ENCODE data around the gene FBRS. TPM values are rescaled to one million over a fixed set of nuclear protein-coding genes. Genes with fewer than 3 reads are reported as not detected.
A peak's percentile ranks its signal among the peaks of the same experiment; 100 is the strongest.
"Not testable (repeated sequence)": the region's sequence is repeated elsewhere in the genome, so short reads cannot be mapped to it uniquely, and the experiment has no call there.

Gene FBRS
- total and polyA plus RNA-seq, 2 of the 13 experiments (the other 11 are each of a cell fraction or from before 2014, with no cell fraction given), result 13.7 to 16.2 TPM

DNA sequence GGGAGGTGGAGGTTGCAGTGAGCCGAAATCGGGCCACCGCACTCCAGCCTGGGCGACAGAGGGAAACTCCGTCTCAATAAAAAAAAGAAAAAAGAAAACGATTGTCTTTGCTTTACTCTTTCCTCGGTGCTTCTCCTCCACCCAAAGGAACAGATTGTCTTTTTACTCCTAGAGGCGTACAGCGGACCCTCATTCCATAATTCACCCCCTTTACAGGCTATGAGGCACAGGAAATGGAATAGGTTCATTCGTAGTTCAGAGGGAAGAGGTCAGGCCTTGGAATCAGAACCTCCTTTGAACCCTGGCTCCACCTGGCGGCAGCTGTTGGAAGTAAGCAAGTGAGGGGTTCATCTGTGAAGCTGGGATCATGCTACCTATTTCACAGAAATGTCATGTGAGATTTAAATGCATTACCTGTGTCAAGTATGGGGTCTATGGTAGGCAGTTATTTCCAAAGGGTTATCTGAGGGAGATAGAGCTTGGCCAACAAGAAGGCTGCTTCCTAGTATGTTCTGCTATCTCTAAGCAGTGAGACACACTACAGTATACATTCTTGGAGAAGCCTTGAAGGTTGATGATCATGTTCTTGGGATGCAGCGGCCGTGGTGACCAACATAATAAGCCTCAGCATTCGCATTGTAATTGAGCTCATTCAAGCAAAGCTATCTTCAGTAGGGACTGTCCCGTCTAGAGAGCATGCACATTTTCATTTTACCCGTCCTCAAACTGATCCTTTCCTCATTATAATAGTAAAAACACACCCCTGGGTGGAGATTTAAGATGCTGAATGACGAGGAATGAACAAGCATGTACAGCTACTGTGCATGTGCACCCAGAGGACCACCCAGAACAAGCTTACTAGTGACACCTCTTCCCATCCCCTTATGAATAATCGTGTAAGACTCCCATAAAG lies 29.3 kb upstream of the FBRS start (continued):
- TF ChIP-seq, protein P1, sequence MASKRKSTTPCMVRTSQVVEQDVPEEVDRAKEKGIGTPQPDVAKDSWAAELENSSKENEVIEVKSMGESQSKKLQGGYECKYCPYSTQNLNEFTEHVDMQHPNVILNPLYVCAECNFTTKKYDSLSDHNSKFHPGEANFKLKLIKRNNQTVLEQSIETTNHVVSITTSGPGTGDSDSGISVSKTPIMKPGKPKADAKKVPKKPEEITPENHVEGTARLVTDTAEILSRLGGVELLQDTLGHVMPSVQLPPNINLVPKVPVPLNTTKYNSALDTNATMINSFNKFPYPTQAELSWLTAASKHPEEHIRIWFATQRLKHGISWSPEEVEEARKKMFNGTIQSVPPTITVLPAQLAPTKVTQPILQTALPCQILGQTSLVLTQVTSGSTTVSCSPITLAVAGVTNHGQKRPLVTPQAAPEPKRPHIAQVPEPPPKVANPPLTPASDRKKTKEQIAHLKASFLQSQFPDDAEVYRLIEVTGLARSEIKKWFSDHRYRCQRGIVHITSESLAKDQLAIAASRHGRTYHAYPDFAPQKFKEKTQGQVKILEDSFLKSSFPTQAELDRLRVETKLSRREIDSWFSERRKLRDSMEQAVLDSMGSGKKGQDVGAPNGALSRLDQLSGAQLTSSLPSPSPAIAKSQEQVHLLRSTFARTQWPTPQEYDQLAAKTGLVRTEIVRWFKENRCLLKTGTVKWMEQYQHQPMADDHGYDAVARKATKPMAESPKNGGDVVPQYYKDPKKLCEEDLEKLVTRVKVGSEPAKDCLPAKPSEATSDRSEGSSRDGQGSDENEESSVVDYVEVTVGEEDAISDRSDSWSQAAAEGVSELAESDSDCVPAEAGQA (IDR thresholded peaks at IDR 0.05; ENCODE audit: low read depth), result no peak
- TF ChIP-seq, protein P1 (CRISPR knock-in tag; IDR thresholded peaks at IDR 0.05; ENCODE audit: borderline replicate concordance), result no peak
- peak; percentile 88 for TF ChIP-seq XRCC5 (optimal IDR thresholded peaks at IDR 0.05; ENCODE audit: low read length)
- TF ChIP-seq ZNF598 (CRISPR knock-in tag; IDR thresholded peaks at IDR 0.05; ENCODE audit: borderline replicate concordance), result no peak
- TF ChIP-seq KLF12 (CRISPR knock-in tag; IDR thresholded peaks at IDR 0.05; ENCODE audit: borderline replicate concordance), result no peak
- no peak for TF ChIP-seq RARG (CRISPR knock-in tag; IDR thresholded peaks at IDR 0.05; ENCODE audit: low read depth)
- no peak for TF ChIP-seq RERE (CRISPR knock-in tag; IDR thresholded peaks at IDR 0.05; ENCODE audit: low read depth)
- TF ChIP-seq MEF2D (CRISPR knock-in tag; IDR thresholded peaks at IDR 0.05), result no peak
- peak; percentile 23; the same call in 1 of the 2 replicates for TF ChIP-seq BCL6 (CRISPR knock-in tag; IDR thresholded peaks at IDR 0.05)

DNA sequence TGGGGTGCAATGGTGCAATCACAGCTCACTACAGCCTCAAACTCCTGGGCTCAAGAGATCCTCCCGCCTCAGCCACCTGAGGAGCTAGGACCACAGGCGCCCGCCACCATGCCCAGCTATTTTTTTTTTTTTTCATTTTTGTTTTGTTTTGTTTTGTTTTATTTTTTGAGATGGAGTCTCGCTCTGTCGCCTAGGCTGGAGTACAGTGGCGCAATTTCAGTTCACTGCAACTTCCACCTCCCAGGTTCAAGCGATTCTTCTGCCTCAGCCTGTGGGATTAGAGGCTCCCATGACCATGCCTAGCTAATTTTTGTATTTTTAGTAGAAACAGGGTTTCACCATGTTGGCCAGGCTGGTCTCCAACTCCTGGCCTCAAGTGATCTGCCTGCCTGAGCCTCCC lies 25.8 kb upstream of the FBRS start:
- Histone ChIP-seq H3K4me1 (ENCODE audit: insufficient read depth, low read length) (peaks cover 40% of the 10 kb centered on the region), H3K79me2 (ENCODE audit: insufficient read depth, low read length) (peaks cover 12% of the 10 kb centered on the region)
- BruUV-seq (replicated peaks); H3K36me3 ChIP-seq (replicated peaks in 1 of 2; ENCODE audit: control insufficient read depth in 1 of 2, insufficient read depth in 2 of 2, low read length in 2 of 2); H3K9ac ChIP-seq (ENCODE audit: insufficient read depth, low read depth, low read length); H2AFZ ChIP-seq (ENCODE audit: low read length); DNase-seq (ENCODE audit: low spot score); ATAC-seq; H3K27ac ChIP-seq (ENCODE audit: extremely low read length, insufficient read depth, low read length); FAIRE-seq; intact Hi-C loops (cut with micrococcal nuclease; ENCODE audit: unreplicated experiment); H3K4me3 ChIP-seq (replicated peaks in 1 of 3; ENCODE audit: insufficient read depth in 1 of 3, low read depth in 2 of 3, low read length in 3 of 3); H3K9me3 ChIP-seq (ENCODE audit: low read length); H3K4me2 ChIP-seq (ENCODE audit: low read depth, low read length); H4K20me1 ChIP-seq (ENCODE audit: insufficient read depth, low read length); CTCF ChIA-PET (ENCODE audit: low intra/inter-chr PET ratio, low total read pairs); H3K27me3 ChIP-seq (ENCODE audit: control insufficient read depth in 1 of 2, insufficient read depth in 2 of 2, low read length in 2 of 2): not testable (repeated sequence)
- in situ Hi-C loops (cut with HindIII; ENCODE audit: extremely low pct_ligation_motif_present, low pct_unique_long_range_greater_than_20kb), result loop anchor here (25.0 kb wide), 1 partner anchor 545 kb away; the partner anchor contains the start of genes PPP4C, TBX6 and YPEL3
- WGBS (ENCODE audit: low lambda C conversion rate), result 75% methylated on average over 7 of the region's 7 CpGs
- POLR2A ChIA-PET, result interaction anchor here (0.6 kb wide), 1 partner anchor 569 kb away, joined by 3 read pairs; no protein-coding TSS in a partner anchor
